Muscle layer of duodenum (tissue), 2 donors: ENCODE results near the gene ZNHIT2.

Experiments
- H3K27ac ChIP-seq: one replicate; pipeline ENCODE4 v1.7.0; 2013; ENCODE audit warnings: mild to moderate bottlenecking, low read length
- H3K27me3 ChIP-seq: one replicate; pipeline ENCODE4 v1.7.0; 2013; ENCODE audit warnings: low read depth, mild to moderate bottlenecking, control low read depth, low read length
- H3K36me3 ChIP-seq, 2 donors: one replicate each; pipeline ENCODE4 v1.7.0; 2013; ENCODE audit warnings: low read length in 2 of 2, control low read depth in 1 of 2, mild to moderate bottlenecking in 1 of 2; ENCODE audit not compliant: insufficient read depth in 2 of 2, control insufficient read depth in 1 of 2
- H3K4me1 ChIP-seq, 2 donors: one replicate each; pipeline ENCODE4 v1.7.0; 2013; ENCODE audit warnings: low read length in 2 of 2, mild to moderate bottlenecking in 2 of 2, control low read depth in 1 of 2, moderate library complexity in 1 of 2; ENCODE audit not compliant: insufficient read depth in 2 of 2, control insufficient read depth in 1 of 2
- H3K4me3 ChIP-seq, 2 donors: one replicate each; pipeline ENCODE4 v1.7.0; 2013; ENCODE audit warnings: low read length in 2 of 2, low read depth in 1 of 2, mild to moderate bottlenecking in 1 of 2
- H3K9me3 ChIP-seq, 2 donors: one replicate each; pipeline ENCODE4 v1.7.0; 2013; ENCODE audit warnings: low read length in 2 of 2, control low read depth in 1 of 2, mild to moderate bottlenecking in 1 of 2; ENCODE audit not compliant: control insufficient read depth in 1 of 2
- donor health status: healthy.

ZNHIT2 gene

DNA sequence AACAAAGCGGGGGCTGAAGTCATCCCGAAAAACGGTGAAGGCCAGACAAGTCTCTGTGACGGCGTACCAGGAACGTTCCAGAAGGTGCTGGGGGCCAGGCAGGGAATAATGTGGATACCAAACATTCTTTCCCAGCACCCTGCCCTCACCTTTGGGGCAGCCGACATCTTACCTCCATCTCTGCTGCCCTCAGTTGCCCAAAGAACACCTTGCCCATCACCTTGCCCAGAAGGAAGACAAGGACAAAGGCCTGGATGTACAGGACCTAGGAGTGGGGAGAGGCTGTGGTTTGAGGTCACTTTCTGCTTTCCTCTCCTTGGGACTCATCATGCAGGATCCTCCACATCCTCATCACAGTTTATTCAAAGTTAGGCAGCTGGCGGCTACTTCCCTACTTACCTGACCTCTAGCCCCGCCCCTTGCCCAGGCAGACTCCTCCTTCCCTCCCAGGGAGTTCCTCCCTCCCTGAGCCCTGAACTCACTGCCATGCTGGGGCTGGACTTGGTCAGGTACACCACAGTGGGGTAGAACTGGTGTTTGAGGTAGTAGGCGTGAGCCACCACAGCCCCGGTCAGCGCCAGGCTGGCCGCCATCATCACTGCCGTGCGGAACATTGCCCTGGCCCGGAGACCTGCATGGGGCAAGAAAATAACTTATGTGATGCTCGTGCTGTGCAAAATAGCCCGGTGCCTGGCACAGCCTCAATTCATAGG is 15.6 kb upstream of the ZNHIT2 start:
- Histone ChIP-seq H3K36me3 (peaks cover 32 to 50% of the 10 kb centered on the region in 2 donors), H3K9me3 (no peaks in the 10 kb centered on the region), H3K27ac (peak overlapping the region; percentile 100), H3K4me3 (peak overlapping the region; percentile 86 to 91), H3K4me1 (peaks cover 16 to 34% of the 10 kb centered on the region in 2 donors), H3K27me3 (no peaks in the 10 kb centered on the region)

DNA sequence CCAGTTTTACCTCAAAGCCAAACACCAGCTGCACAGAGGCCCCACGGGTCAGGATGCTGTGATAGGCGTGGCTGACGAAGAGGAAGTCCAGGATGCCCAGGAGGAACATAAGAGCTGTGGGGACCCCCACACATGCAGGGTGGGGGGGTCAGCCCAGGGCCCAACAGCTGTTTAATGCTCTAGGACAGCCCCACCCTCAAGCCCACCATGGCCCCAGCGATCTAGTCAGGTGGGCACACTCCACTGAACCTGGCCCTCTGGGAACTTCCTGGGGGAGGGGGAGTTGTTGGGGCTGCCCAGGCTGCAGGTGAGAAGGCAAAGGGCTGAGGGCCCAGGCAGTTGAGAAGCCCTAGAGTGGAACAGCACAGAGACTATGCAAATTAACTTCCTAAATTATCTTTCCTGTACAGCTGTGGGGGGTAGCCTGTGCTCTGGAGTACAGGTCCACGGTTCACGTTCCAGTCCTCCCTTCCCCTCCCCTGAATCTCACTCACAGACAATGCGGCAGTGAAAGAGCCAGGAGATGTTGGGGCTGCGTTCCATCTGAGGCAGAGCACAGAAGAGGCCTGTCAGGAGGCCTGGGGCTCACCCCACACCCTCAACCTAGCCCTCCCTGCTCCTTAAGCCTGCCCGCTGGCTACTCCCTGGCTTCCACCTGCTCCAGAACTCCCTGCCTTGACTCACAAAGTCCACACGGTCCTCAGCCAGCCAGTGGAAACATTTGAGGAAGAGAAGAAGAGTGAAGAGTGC is 14.9 kb upstream of the ZNHIT2 start:
- Histone ChIP-seq H3K27ac (peak overlapping the region; percentile 100), H3K36me3 (peaks cover 37 to 57% of the 10 kb centered on the region in 2 donors)

DNA sequence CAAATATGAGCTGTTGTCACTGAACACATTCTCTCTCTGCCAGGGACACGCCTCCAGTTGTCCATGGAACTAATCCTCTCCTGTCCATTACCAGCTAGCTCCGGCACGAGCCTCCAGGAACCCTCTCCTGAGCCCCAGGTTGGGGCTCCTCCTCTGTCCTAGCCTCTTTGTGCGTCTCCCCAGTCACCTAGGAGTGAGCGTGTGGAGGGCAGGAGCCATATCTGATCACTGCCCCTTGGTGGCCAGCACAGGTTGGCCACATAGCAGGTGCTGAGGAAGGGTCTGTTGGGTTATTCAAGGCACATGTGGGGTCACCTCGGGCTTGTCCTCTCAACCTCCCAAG is 14.4 kb upstream of the ZNHIT2 start:
- no peak overlapping the region for H3K4me3 ChIP-seq
- H3K27ac ChIP-seq, result no peak overlapping the region
- H3K9me3 ChIP-seq, result no peaks in the 10 kb centered on the region
- H3K27me3 ChIP-seq, result no peaks in the 10 kb centered on the region
- peaks cover 16 to 34% of the 10 kb centered on the region in 2 donors for H3K4me1 ChIP-seq
- peaks cover 38 to 63% of the 10 kb centered on the region in 2 donors for H3K36me3 ChIP-seq

More for the DNA sequence above, 14.9 kb upstream of the ZNHIT2 start:
- no peaks in the 10 kb centered on the region for H3K27me3 ChIP-seq
- peak overlapping the region; percentile 86 to 91 for H3K4me3 ChIP-seq
- H3K4me1 ChIP-seq, result peaks cover 16 to 34% of the 10 kb centered on the region in 2 donors
- no peaks in the 10 kb centered on the region for H3K9me3 ChIP-seq

DNA sequence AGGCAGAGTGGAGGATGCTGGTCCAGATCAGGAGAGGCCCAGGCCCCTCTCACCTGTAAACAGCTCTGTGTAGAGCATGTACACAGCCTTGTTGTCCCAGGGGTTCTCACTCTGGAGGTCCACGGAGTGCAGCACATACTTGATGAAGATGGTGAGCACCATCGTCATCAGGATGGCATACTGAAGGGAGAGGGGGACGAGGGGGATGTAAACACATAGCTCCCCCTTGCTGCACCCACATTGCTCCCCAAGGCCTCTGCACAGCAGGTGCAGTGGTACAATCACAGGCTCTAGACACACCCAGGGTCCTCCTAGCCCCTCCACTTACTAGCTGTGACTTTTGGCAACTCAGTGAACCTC is 13.9 kb upstream of the ZNHIT2 start:
- no peaks in the 10 kb centered on the region for H3K9me3 ChIP-seq
- H3K27me3 ChIP-seq, result no peaks in the 10 kb centered on the region
- peaks cover 43 to 67% of the 10 kb centered on the region in 2 donors for H3K36me3 ChIP-seq
- H3K4me1 ChIP-seq, result peaks cover 16 to 34% of the 10 kb centered on the region in 2 donors
- no peak overlapping the region for H3K27ac ChIP-seq
- H3K4me3 ChIP-seq, result no peak overlapping the region

- Histone ChIP-seq H3K4me1 (peaks cover 16 to 29% of the 10 kb centered on the region in 2 donors), H3K36me3 (peaks cover 48 to 73% of the 10 kb centered on the region in 2 donors), H3K27me3 (no peaks in the 10 kb centered on the region), H3K4me3 (no peak overlapping the region), H3K27ac (no peak overlapping the region), H3K9me3 (no peaks in the 10 kb centered on the region)
These were observed 13.3 kb upstream of the ZNHIT2 start for GRCh38 chr11:65130631-65131416.

GRCh38 chr11:65129649-65130441 is 12.3 kb upstream of the ZNHIT2 start:
- H3K4me1 ChIP-seq, result peaks cover 10 to 23% of the 10 kb centered on the region in 2 donors
- no peaks in the 10 kb centered on the region for H3K27me3 ChIP-seq
- no peaks in the 10 kb centered on the region for H3K9me3 ChIP-seq
- peaks cover 55 to 83% of the 10 kb centered on the region in 2 donors for H3K36me3 ChIP-seq
- no peak overlapping the region for H3K4me3 ChIP-seq
- no peak overlapping the region for H3K27ac ChIP-seq

DNA sequence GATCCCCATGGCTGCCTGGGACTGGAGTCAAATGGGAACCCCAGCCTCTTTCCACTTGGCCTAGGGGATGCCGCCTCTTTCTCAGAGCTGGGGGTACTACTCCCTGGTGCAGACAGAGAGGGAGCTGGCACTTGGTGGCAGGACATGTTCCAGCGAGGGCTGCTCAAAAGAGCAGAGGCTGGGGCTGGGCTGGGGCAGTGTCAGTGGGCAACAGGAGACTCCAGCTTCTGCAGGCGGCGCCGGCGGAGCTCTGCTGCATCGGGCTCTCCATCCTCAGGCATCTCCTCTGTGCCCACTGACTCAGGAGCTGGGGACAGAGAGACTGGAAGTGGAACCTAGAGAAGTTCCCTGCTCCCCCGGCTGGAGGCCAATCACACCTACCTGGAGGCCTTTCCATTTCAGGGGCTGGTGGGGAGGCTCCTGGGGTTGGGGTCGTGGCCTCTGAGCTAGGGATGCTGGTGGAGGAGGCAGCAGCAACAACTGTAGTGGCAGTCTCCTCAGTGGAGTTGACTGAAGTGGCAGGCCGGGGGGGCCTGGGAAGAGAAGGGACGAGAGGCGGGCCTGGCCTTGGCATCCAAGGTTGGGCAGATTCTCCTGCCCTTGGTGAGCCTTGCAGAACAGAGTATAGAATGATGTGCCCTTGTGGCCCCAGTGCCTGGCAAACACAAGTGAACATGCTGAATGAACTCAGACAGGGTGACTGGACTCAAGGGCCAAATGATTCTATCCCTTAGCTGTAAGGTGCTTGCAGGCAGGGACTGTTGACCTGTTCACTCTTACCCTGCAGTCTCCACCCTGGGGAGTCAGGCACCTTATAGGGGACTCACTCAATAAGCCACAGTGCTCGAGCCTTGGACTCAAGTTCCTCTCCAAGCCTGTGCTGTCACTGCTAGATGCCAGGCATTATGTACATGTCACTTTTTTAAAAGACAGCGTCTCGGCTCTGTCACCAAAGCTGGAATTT is 11.0 kb upstream of the ZNHIT2 start:
- Histone ChIP-seq H3K27me3 (no peaks in the 10 kb centered on the region), H3K36me3 (peaks cover 59 to 82% of the 10 kb centered on the region in 2 donors), H3K27ac (no peak overlapping the region), H3K4me1 (peaks cover 10 to 23% of the 10 kb centered on the region in 2 donors), H3K4me3 (no peak overlapping the region), H3K9me3 (no peaks in the 10 kb centered on the region)

DNA sequence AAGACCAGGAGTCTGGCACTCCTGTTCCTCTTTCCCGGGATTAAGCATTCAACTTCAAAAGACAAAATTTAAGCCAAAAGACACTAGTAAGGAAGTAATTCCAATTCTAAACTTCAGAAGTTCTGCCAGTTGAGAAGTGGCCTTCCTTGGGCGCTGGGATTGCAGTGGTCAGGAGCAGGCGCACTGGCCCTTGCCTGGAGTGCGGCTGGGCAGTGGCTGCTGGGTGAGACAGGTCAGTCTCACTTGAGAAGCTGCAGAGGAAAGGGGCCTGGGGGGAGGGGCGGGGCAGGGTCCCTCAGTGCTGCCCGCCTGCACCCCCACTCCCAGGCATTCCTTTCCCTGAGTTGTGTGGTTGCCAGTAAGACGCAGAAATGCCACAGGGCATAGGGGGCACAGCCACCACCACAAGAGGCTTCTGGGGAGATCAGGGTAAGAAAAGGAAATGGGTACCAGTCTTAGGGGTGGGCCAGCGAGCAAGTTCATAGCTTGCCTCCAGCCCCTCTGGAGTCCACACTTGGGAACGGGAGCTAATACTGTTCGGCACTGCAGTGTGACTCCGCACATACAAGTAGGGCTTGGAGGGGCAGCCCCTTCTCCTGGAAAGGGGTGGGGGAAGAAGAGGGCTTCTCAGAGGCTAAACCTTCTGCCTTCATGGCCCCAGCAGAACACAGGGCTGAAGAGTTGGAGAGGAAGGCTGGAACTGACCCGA is 10.1 kb upstream of the ZNHIT2 start:
- Histone ChIP-seq H3K4me1 (peaks cover 7 to 22% of the 10 kb centered on the region in 2 donors), H3K27ac (no peak overlapping the region), H3K4me3 (no peak overlapping the region), H3K9me3 (no peaks in the 10 kb centered on the region), H3K27me3 (no peaks in the 10 kb centered on the region), H3K36me3 (peaks cover 56 to 82% of the 10 kb centered on the region in 2 donors)

GRCh38 chr11:65126624-65127274 is 9.2 kb upstream of the ZNHIT2 start:
- Histone ChIP-seq H3K27me3 (no peaks in the 10 kb centered on the region), H3K9me3 (no peaks in the 10 kb centered on the region), H3K4me3 (no peak overlapping the region), H3K4me1 (peaks cover 4 to 15% of the 10 kb centered on the region in 2 donors), H3K36me3 (peaks cover 52 to 73% of the 10 kb centered on the region in 2 donors), H3K27ac (no peak overlapping the region)
